ENCODE data around the gene TSLP.

DNA sequence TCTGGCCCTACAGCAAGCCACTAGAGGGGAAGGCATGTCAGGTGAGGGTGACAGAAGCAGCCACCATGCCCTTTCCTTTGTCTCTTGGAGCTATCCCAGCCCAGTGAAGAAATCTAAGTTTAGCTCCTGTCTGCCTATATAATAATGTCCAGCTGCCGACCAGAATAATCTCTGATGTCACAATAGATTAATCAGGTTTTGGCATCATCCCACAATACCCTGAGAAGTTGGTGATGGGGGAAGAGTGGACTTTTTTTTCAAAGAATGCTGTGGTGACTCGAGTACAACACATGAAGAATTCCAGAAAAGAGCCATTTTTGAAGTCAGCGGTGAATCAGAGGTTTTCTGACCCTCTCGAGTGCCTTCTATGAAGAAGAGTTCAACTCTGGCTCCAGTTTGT lies 1.7 kb upstream of the TSLP start:
- no peak for TF ChIP-seq CTCF (IDR thresholded peaks at IDR 0.05; ENCODE audit: low read depth, low read length)
- TF ChIP-seq POLR2A (IDR thresholded peaks at IDR 0.05; ENCODE audit: extremely low read depth, insufficient read length), result no peak
- TF ChIP-seq MAX (IDR thresholded peaks at IDR 0.05; ENCODE audit: low read depth, low read length), result no peak
- no peak for TF ChIP-seq MYC (IDR thresholded peaks at IDR 0.05; ENCODE audit: low read depth, low read length)

All from NB4 (cell line).